CD14-positive monocyte (primary cell): Measurements from ENCODE around the gene TOMM6. TPM values are rescaled to one million over a fixed set of nuclear protein-coding genes. Genes with fewer than 3 reads are reported as not detected.

ENCODE experiments used
- DNase-seq, 3 donors: peaks; one replicate each; pipeline ENCODE4 v3.0.0-alpha.2; 2011 to 2022
- H2AFZ ChIP-seq: 2 replicates; pipeline ENCODE4 v1.6.0; 2012; ENCODE audit warnings: mild to moderate bottlenecking, low read depth, low read length, inconsistent platforms; ENCODE audit not compliant: insufficient read depth, poor library complexity, severe bottlenecking
- H3K27ac ChIP-seq, 2 donors: 1 replicate in 1 of 2; 2 replicates in 1 of 2; pipeline ENCODE4 v1.5.1; 2012 to 2013; ENCODE audit warnings: low read length in 2 of 2, control low read depth in 1 of 2, inconsistent platforms in 1 of 2, low read depth in 1 of 2, mild to moderate bottlenecking in 1 of 2
- H3K27me3 ChIP-seq, 2 donors: one replicate each; pipeline versions ENCODE4 v1.6.0 to v1.6.1; 2011 to 2013; ENCODE audit warnings: low read length in 2 of 2; ENCODE audit not compliant: control insufficient read depth in 2 of 2, insufficient read depth in 2 of 2
- H3K36me3 ChIP-seq, 2 donors: replicated peaks in 1 of 2; 1 replicate in 1 of 2; 2 replicates in 1 of 2; pipeline versions ENCODE4 v1.5.1 to v1.6.1; 2012 to 2013; ENCODE audit warnings: low read length in 2 of 2, control low read depth in 1 of 2, inconsistent platforms in 1 of 2, mild to moderate bottlenecking in 1 of 2; ENCODE audit not compliant: insufficient read depth in 2 of 2, control insufficient read depth in 1 of 2
- H3K4me1 ChIP-seq, 2 donors: 1 replicate in 1 of 2; 2 replicates in 1 of 2; pipeline versions ENCODE4 v1.5.1 to v1.6.1; 2012 to 2013; ENCODE audit warnings: low read length in 2 of 2, control low read depth in 1 of 2, inconsistent platforms in 1 of 2, mild to moderate bottlenecking in 1 of 2, moderate library complexity in 1 of 2; ENCODE audit not compliant: insufficient read depth in 2 of 2, control insufficient read depth in 1 of 2
- H3K4me2 ChIP-seq: replicated peaks from 2 replicates; pipeline ENCODE3; 2012; ENCODE audit warnings: low read length, moderate library complexity, mild to moderate bottlenecking; ENCODE audit not compliant: poor library complexity, severe bottlenecking; ENCODE audit errors: extremely low read depth
- H3K4me3 ChIP-seq, 3 experiments: fragments of 200-600 bp in 1 of 3; sonication (generic) in 1 of 3; replicated peaks in 1 of 3; 1 replicate in 2 of 3; 2 replicates in 1 of 3; pipeline ENCODE4 v1.5.1; 2011 to 2013; ENCODE audit warnings: low read length in 3 of 3, mild to moderate bottlenecking in 3 of 3, control low read depth in 2 of 3, low read depth in 2 of 3, inconsistent platforms in 1 of 3, moderate library complexity in 1 of 3
- H3K79me2 ChIP-seq: 2 replicates; pipeline ENCODE4 v1.6.0; 2012; ENCODE audit warnings: mild to moderate bottlenecking, control low read depth, inconsistent platforms, low read length, moderate library complexity; ENCODE audit not compliant: insufficient read depth
- H3K9ac ChIP-seq: 2 replicates; pipeline ENCODE4 v1.6.0; 2017; ENCODE audit warnings: low read length, mild to moderate bottlenecking; ENCODE audit not compliant: insufficient read depth, poor library complexity, severe bottlenecking
- H3K9me3 ChIP-seq, 2 donors: replicated peaks in 1 of 2; 1 replicate in 1 of 2; 2 replicates in 1 of 2; pipeline versions ENCODE4 v1.5.1 to v1.6.1; 2012 to 2013; ENCODE audit warnings: low read length in 2 of 2, control low read depth in 1 of 2; ENCODE audit not compliant: control insufficient read depth in 1 of 2, insufficient read depth in 1 of 2
- H4K20me1 ChIP-seq: 2 replicates; pipeline ENCODE4 v1.6.0; 2012; ENCODE audit warnings: mild to moderate bottlenecking, low read length, control low read depth, moderate library complexity; ENCODE audit not compliant: insufficient read depth
- H3K27ac Mint-ChIP-seq, 7 donors: one replicate each; pipeline ENCODE4 v1.8.0; 2020; ENCODE audit warnings: mild to moderate bottlenecking in 7 of 7, mixed read lengths in 7 of 7, moderate library complexity in 6 of 7, inconsistent platforms in 2 of 7
- H3K27me3 Mint-ChIP-seq, 3 donors: one replicate each; pipeline ENCODE4 v1.8.0; 2021 to 2022; ENCODE audit warnings: low read depth in 3 of 3, mild to moderate bottlenecking in 3 of 3, mixed read lengths in 3 of 3, moderate library complexity in 3 of 3, inconsistent platforms in 1 of 3
- H3K36me3 Mint-ChIP-seq, 2 donors: one replicate each; pipeline ENCODE4 v1.8.0; 2020; ENCODE audit warnings: mixed read lengths in 2 of 2, inconsistent platforms in 1 of 2, mild to moderate bottlenecking in 1 of 2
- H3K4me1 Mint-ChIP-seq: one replicate; pipeline ENCODE4 v1.8.0; 2020; ENCODE audit warnings: mild to moderate bottlenecking, mixed read lengths
- H3K4me3 Mint-ChIP-seq, 2 donors: one replicate each; pipeline ENCODE4 v1.8.0; 2020; ENCODE audit warnings: mild to moderate bottlenecking in 2 of 2, mixed read lengths in 2 of 2, moderate library complexity in 1 of 2
- H3K9me3 Mint-ChIP-seq, 7 donors: one replicate each; pipeline ENCODE4 v1.8.0; 2020 to 2022; ENCODE audit warnings: mixed read lengths in 7 of 7, mild to moderate bottlenecking in 6 of 7, moderate library complexity in 6 of 7, inconsistent platforms in 2 of 7
- CTCF ChIP-seq: fragments of 200-600 bp; IDR thresholded peaks from one replicate; pipeline ENCODE4 v1.8.0; 2022; ENCODE audit warnings: antibody characterized with exemption, mild to moderate bottlenecking
- WGBS: methylation state at CpG from one replicate; pipeline ENCODE4 v1.1.5; 2013; ENCODE audit warnings: missing lambda C conversion rate; ENCODE audit not compliant: insufficient coverage; 5-methylcytosine and 5-hydroxymethylcytosine counted together
- intact Hi-C, 2 donors: fragments of 100-400 bp; cut with micrococcal nuclease; formaldehyde crosslinking; loops; one replicate each; pipeline versions ENCODE4 v1.15.0 to v1.15.1; 2023
- polyA plus RNA-seq, 3 donors: library from polyadenylated mRNA; depleted of rRNA in 1 of 3; unstranded in 2 of 3; stranded (reverse) in 1 of 3; fragments of 300-500 nt in 2 of 3; fragments of >200 nt in 1 of 3; fragmentation: Illumina TruSeq in 2 of 3; gene quantifications; 1 replicate in 2 of 3; 2 replicates in 1 of 3; pipeline ENCODE4 v1.2.3, GENCODE V29; 2012 to 2021

The TOMM6 gene
- polyA plus RNA-seq, 3 donors: 271 to 382 (median 343) TPM

GRCh38 chr6:41779788-41780550 lies 7.5 kb upstream of the TOMM6 start, which contains the start of gene FRS3:
Gene FRS3 (minus strand): TSS chr6:41779900. CDS start chr6:41776987, 2,913 bp downstream.
- H3K36me3 ChIP-seq: peaks cover 4 to 8% of the 10 kb centered on the region in 2 donors
- H3K36me3 Mint-ChIP-seq: peaks cover 10 to 16% of the 10 kb centered on the region in 2 donors
- peak; percentile 78 for TF ChIP-seq CTCF
- H3K4me3 Mint-ChIP-seq: peak within 1 kb of the TSS; percentile 89 to 92
- H3K9me3 Mint-ChIP-seq: no peaks in the 10 kb centered on the region
- H3K4me1 Mint-ChIP-seq: peaks cover 59% of the 10 kb centered on the region
- intact Hi-C loops: loop anchor here (5.0 to 10.0 kb wide), 7 partner anchors 43 to 435 kb away; partner anchors contain the start of genes MRPS10 (in 1 of the 2), TFEB (in 1 of the 2) and USP49 (in 1 of the 2)
- peak within 1 kb of the TSS in 6 of 7 donors; percentile 56 to 91 (median 83) for H3K27ac Mint-ChIP-seq
- H3K27me3 Mint-ChIP-seq: peaks cover 3 to 13% (median 6%) of the 10 kb centered on the region in 3 donors
- H3K4me3 ChIP-seq: peak within 1 kb of the TSS; percentile 61 to 84 (median 80)
- no peaks in the 10 kb centered on the region for H4K20me1 ChIP-seq
- peak within 1 kb of the TSS; percentile 46 for H3K9ac ChIP-seq
- H2AFZ ChIP-seq: peak within 1 kb of the TSS; percentile 94
- DNase-seq: peak; percentile 94 to 96 (median 95)
- peaks cover 56 to 74% of the 10 kb centered on the region in 2 donors for H3K4me1 ChIP-seq
- no peaks in the 10 kb centered on the region for H3K9me3 ChIP-seq
- H3K27me3 ChIP-seq: peaks cover 0 to 3% of the 10 kb centered on the region in 2 donors
- H3K79me2 ChIP-seq: peaks cover 7% of the 10 kb centered on the region
- WGBS: under 1% methylated on average over 71 of the region's 73 CpGs
- H3K4me2 ChIP-seq: peak within 1 kb of the TSS; percentile 93
- H3K27ac ChIP-seq: peak within 1 kb of the TSS in 1 of 2 donors; percentile 57

GRCh38 chr6:41780551-41781365 lies 6.7 kb upstream of the TOMM6 start, which contains the start of gene PRICKLE4:
Gene PRICKLE4 (plus strand): TSS chr6:41780782. CDS start chr6:41783474, 2,692 bp downstream.
- Histone ChIP-seq H3K27ac (no peak within 1 kb of the TSS), H3K27me3 (peaks cover 0 to 3% of the 10 kb centered on the region in 2 donors), H3K4me1 (peaks cover 64 to 82% of the 10 kb centered on the region in 2 donors), H3K9ac (peak within 1 kb of the TSS; percentile 46), H3K4me3 (peak within 1 kb of the TSS; percentile 61 to 84 (median 80)), H3K9me3 (no peaks in the 10 kb centered on the region), H3K4me2 (peak within 1 kb of the TSS; percentile 93), H3K36me3 (no peaks in the 10 kb centered on the region), H4K20me1 (peaks cover 7% of the 10 kb centered on the region), H3K79me2 (peaks cover 7% of the 10 kb centered on the region), H2AFZ (peak within 1 kb of the TSS; percentile 94)
- WGBS: 0% methylated on average over 21 of the region's 36 CpGs
- Mint-ChIP-seq H3K4me1 (peaks cover 67% of the 10 kb centered on the region), H3K36me3 (peaks cover 3 to 8% of the 10 kb centered on the region in 2 donors), H3K9me3 (no peaks in the 10 kb centered on the region), H3K4me3 (peak within 1 kb of the TSS; percentile 88 to 89), H3K27me3 (peaks cover 3 to 13% (median 6%) of the 10 kb centered on the region in 3 donors), H3K27ac (peak within 1 kb of the TSS in 4 of 7 donors; percentile 40 to 77 (median 65))
- intact Hi-C loops: loop anchor here (5.0 to 10.0 kb wide), 4 partner anchors 43 to 434 kb away; partner anchors contain the start of genes MRPS10 (in 1 of the 2), TFEB (in 1 of the 2) and USP49 (in 1 of the 2)
- DNase-seq: peak in 1 of 3 donors; percentile 10
- TF ChIP-seq CTCF: no peak
